GM12864 (cell line): ENCODE data around the gene BAHCC1.

Source experiments
- DNase-seq: peaks from one replicate; pipeline ENCODE4 v3.0.0-alpha.2; 2011; ENCODE audit warnings: low read depth
- H3K4me3 ChIP-seq: 2 replicates; pipeline ENCODE4 v1.5.1; 2011; ENCODE audit warnings: mild to moderate bottlenecking, low read depth, low read length, control low read depth
- TF ChIP-seq, protein P1 (sequence below): IDR thresholded peaks from 2 replicates; pipeline ENCODE4 v1.5.1; 2011; ENCODE audit warnings: low read depth, mild to moderate bottlenecking, moderate library complexity, low read length, control low read depth, inconsistent platforms; ENCODE audit errors: missing control alignments

The BAHCC1 gene

DNA sequence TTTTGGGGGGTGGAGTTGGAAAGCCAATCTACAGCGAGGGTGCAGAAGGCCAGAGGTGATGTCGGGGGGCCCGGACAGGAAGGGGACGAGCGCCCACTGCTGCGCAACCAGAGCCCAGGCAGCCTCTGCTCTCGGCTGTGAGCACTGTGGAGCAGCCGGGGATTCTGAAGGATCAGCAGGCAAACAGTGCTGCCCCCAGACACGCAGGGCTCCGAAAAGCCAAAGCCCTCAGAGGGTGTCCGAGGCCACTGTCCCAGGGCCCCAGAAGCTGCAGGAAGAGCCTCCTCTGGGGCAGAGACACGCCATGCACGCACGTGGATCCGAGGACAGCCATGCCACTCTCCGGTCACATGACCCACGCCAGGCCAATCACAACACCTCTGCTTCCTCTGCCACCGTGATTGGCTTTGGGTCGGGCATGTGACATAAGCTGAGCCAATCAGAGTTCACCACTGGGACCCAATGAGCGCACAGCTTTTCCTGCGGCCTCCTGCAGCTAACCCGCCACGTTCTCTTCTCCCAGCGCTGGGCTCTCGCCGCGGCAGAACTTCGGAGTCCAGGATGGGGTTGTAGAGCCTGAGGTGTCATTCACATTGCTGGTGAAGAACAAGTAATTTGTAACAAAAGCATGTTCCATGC, 76.7 kb downstream of the BAHCC1 start:
- no peak for DNase-seq
- TF ChIP-seq, protein P1, sequence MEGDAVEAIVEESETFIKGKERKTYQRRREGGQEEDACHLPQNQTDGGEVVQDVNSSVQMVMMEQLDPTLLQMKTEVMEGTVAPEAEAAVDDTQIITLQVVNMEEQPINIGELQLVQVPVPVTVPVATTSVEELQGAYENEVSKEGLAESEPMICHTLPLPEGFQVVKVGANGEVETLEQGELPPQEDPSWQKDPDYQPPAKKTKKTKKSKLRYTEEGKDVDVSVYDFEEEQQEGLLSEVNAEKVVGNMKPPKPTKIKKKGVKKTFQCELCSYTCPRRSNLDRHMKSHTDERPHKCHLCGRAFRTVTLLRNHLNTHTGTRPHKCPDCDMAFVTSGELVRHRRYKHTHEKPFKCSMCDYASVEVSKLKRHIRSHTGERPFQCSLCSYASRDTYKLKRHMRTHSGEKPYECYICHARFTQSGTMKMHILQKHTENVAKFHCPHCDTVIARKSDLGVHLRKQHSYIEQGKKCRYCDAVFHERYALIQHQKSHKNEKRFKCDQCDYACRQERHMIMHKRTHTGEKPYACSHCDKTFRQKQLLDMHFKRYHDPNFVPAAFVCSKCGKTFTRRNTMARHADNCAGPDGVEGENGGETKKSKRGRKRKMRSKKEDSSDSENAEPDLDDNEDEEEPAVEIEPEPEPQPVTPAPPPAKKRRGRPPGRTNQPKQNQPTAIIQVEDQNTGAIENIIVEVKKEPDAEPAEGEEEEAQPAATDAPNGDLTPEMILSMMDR: no peak
- H3K4me3 ChIP-seq: no peak overlapping the region

DNA sequence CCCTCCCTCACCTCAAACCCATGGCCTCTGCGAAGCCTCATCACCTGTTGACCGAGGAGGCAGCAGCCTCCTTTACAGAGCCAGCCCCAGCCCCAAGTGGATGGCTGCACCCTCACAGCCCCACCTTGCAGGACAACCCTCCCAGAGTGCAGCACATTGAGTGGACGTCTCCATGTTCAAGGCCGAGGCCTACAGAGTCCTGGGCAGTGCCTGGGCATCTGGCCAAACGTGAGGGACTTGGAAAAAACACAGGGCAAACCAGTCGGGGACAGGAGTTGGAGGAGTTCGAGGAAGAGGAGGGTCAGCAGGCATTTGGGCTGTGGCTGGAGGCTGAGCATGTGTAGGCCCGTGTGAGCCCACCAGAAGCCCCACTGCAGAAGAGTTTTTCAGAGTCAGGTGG, 77.8 kb downstream of the BAHCC1 start:
- H3K4me3 ChIP-seq: no peak overlapping the region
- TF ChIP-seq, protein P1: no peak
- DNase-seq: no peak

DNA sequence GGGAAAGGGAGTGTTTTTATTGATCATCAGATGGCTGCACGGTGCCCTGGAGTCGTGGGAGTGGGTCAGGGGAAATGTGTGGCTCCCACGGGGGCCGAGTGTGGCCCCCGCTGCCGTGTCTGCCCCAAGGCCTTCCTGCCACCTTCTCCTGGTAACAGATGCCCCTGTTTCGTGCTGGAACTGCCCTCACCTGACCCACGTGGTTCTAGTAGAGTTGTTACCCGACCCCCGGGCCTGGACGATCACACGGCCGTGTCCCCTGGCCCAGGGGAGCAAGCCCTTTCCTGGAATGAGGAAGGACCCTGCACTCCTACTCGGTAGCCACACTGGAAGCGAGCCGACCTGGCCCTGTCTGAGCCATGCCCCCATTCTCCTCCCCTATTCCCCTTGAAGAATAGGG, 79.7 kb downstream of the BAHCC1 start:
- TF ChIP-seq, protein P1: no peak
- H3K4me3 ChIP-seq: no peak overlapping the region
- DNase-seq: no peak

DNA sequence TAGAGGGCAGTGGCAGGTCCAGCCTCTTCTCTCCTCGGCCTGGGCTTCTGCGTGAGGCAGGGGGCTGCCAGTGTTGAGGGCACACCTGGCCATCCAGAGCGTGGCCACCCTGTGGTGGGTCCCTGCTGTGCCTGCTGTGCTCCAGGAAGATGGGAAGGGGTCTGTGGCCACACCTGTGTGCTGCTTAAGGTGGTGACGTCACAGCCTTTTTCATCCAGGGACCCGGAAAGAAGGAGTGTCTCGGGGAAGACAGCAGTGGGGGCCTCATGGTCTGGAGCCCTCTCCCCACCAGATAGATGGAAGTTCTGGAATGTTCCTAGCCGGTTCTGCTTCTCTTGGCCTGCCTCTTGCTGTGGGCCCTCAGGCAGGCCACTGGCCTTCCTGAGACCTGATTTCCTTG, 80.8 kb downstream of the BAHCC1 start:
- TF ChIP-seq, protein P1: no peak
- no peak overlapping the region for H3K4me3 ChIP-seq
- no peak for DNase-seq

DNA sequence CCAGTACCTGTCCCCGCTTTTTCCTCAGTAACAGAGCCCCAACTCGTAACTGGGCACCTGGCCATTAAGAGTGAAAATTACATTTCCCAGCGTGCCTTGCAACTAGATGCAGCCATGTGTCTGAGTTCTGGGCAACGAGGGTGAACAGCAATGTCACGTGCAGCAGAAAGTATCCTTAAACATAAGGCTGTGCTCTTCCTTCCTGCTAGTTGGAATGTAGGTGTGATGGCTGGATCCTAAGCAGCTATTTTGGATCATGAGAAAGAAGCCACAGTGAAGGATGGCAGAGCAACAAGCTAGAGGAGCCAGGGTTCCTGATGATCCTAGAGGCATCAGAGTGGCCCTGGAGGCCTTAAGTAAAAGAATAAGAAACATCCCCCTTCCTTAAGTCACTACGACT, 81.4 kb downstream of the BAHCC1 start:
- no peak for DNase-seq

DNA sequence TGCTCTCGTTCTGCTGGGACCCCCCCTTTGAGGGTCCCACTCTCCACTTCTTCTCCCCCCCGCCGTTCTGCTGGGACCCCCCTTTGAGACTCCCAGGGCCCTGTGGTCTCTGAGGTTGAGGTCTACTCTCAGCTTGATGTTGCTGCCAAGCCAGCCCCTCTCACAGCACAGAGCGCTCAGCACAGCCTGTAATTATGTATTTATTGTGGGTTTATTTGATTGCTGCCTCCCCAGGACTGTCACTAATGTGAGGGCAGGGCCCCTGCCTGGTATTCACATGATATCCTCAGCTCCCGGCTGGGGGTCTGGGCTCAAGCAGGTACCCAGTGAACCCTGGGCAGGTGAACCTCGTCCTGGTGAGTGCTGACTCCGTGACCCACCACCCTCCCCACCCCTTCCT, 81.9 kb downstream of the BAHCC1 start:
- TF ChIP-seq, protein P1: no peak
- no peak for DNase-seq
- H3K4me3 ChIP-seq: no peak overlapping the region

More for the DNA sequence above, 81.4 kb downstream of the BAHCC1 start:
- TF ChIP-seq, protein P1: no peak
- H3K4me3 ChIP-seq: no peak overlapping the region

DNA sequence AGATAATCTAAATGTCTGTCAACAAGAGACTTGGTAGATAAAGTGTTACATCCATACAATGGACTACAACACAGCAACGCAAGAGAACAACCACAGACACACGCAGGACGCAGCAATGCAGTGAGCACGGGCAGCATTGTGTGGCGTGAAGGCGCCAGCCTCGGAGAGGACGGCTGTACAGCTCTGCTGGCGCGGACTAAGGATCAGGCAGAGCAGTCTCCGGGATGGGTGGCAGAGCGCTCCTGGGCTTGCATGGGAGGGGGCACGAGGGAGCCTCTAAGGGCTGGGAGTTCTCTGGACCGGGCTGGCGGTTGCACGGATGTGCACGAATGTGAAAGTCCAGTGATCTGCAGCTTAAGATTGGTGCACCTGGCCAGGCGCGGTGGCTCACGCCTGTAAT, 82.9 kb downstream of the BAHCC1 start:
- DNase-seq: no peak
- TF ChIP-seq, protein P1: no peak
- no peak overlapping the region for H3K4me3 ChIP-seq
